H1 (cell line): ENCODE data around the gene PARP14. TPM values are rescaled to one million over a fixed set of nuclear protein-coding genes. Genes with fewer than 3 reads are reported as not detected.

Experiments
- EZH2 ChIP-seq: fragments of 200-600 bp; sonication (generic); IDR thresholded peaks from 2 replicates; pipeline ENCODE4 v1.7.1; 2012; ENCODE audit warnings: low read depth, mild to moderate bottlenecking, moderate library complexity, low read length, inconsistent platforms; ENCODE audit not compliant: severe bottlenecking
- SUZ12 ChIP-seq: fragments of 200-600 bp; sonication (generic); IDR thresholded peaks from 2 replicates; pipeline ENCODE4 v1.6.1; 2012; ENCODE audit warnings: mild to moderate bottlenecking, inconsistent platforms, low read length, moderate library complexity, mixed read lengths
- polyA plus RNA-seq, 7 experiments: library from polyadenylated mRNA; depleted of rRNA in 3 of 7; stranded (reverse) in 5 of 7; unstranded in 2 of 7; fragments of >200 nt in 5 of 7; fragments of 200-250 nt in 2 of 7; gene quantifications; 1 replicate in 5 of 7; 2 replicates in 1 of 7; 4 replicates in 1 of 7; pipeline versions ENCODE4 v1.2.1 to v1.2.3, GENCODE V29; 2011 to 2013; ENCODE audit warnings: missing spikeins in 2 of 7, mixed read lengths in 2 of 7
- total RNA-seq: library from RNA; stranded (reverse); fragmentation: NEBNext Ultra II Directional; extraction: Animal tissue kit (Norgen Biotek cat#: 25700); gene quantifications from 2 replicates; pipeline ENCODE4 v1.2.1, GENCODE V29; 2021

PARP14 gene
- total and polyA plus RNA-seq, 2 of the 8 experiments (the other 6 are each of a cell fraction or from before 2014, with no cell fraction given): 12.6 to 17.6 TPM

GRCh38 chr3:122728756-122729514 lies 48.3 kb downstream of the PARP14 start (continued):
- no peak for TF ChIP-seq SUZ12
- TF ChIP-seq EZH2: no peak
